HCT116 (cell line): ENCODE data around the gene TENM4. TPM values are rescaled to one million over a fixed set of nuclear protein-coding genes. Genes with fewer than 3 reads are reported as not detected.

Experiments used
- ATAC-seq: fragments of 200-7000 bp; cut with Tn5 transposase; 2 replicates; pipeline ENCODE4 v1.9.1; 2020; ENCODE audit warnings: mild to moderate bottlenecking, moderate library complexity
- BruUV-seq: library from RNA; stranded (reverse); fragments of 400-500 nt; replicated peaks from 2 replicates; lab custom pipeline; 2021; lab: Mats Ljungman, UMichigan
- CTCF ChIA-PET: fragments of 300-600 bp; sonication (Branson Sonifier 250); formaldehyde crosslinking; loops from one replicate; lab custom pipeline; 2021; ENCODE audit warnings: antibody characterized with exemption; lab: Charles Lee
- POLR2A ChIA-PET: fragments of 300-600, 350-600 bp; sonication (Branson Sonifier 250); formaldehyde crosslinking; loops from one replicate; lab custom pipeline; 2021; ENCODE audit warnings: antibody characterized with exemption; lab: Charles Lee
- RAD21 ChIA-PET, 2 experiments: fragments of 300-600 bp; sonication (Branson Sonifier 250); formaldehyde crosslinking; loops; one replicate each; lab custom pipeline; 2023; ENCODE audit warnings: low total read pairs in 2 of 2; ENCODE audit not compliant: uncharacterized antibody in 2 of 2, unreplicated experiment in 2 of 2, low non-redundant PET in 1 of 2; lab: Charles Lee
- DNase-seq: peaks from one replicate; pipeline ENCODE4 v3.0.0-alpha.2; 2010; ENCODE audit warnings: low read depth, low spot score
- H2AFZ ChIP-seq: fragments of 200-600 bp; shearing (Covaris generic), sonication (generic); 2 replicates; pipeline ENCODE4 v1.6.1; 2017; ENCODE audit warnings: low read depth, mixed run types, mixed read lengths, antibody characterized with exemption, low read length; ENCODE audit not compliant: poor library complexity, severe bottlenecking
- H3K27ac ChIP-seq: 2 replicates; pipeline ENCODE4 v1.5.1; 2012; ENCODE audit warnings: low read depth, low read length
- H3K27me3 ChIP-seq: fragments of 200-600 bp; sonication (generic); 2 replicates; pipeline ENCODE4 v1.6.1; 2016; ENCODE audit warnings: mixed run types, low read length, mixed read lengths; ENCODE audit not compliant: insufficient read depth
- H3K36me3 ChIP-seq, 2 experiments: fragments of 200-500 bp in 1 of 2; fragments of 200-600 bp in 1 of 2; sonication (Bioruptor generic) in 1 of 2; sonication (generic) in 1 of 2; 2 replicates each; pipeline versions ENCODE4 v1.5.1 to v1.6.1; 2014 to 2016; ENCODE audit warnings: low read length in 2 of 2, inconsistent platforms in 1 of 2, mixed read lengths in 1 of 2, mixed run types in 1 of 2; ENCODE audit not compliant: insufficient read depth in 2 of 2, control insufficient read depth in 1 of 2
- H3K4me1 ChIP-seq, 2 experiments: fragments of 200-600 bp in 1 of 2; sonication (generic) in 1 of 2; 2 replicates each; pipeline versions ENCODE4 v1.5.1 to v1.6.1; 2012 to 2017; ENCODE audit warnings: low read length in 2 of 2, inconsistent platforms in 1 of 2, mild to moderate bottlenecking in 1 of 2, mixed read lengths in 1 of 2, mixed run types in 1 of 2, moderate library complexity in 1 of 2; ENCODE audit not compliant: insufficient read depth in 2 of 2, control insufficient read depth in 1 of 2
- H3K4me2 ChIP-seq: fragments of 200-600 bp; sonication (generic); 2 replicates; pipeline ENCODE4 v1.6.1; 2017; ENCODE audit warnings: mixed run types, low read length, mixed read lengths
- H3K4me3 ChIP-seq, 2 experiments: fragments of 200-600 bp in 1 of 2; sonication (generic) in 1 of 2; replicated peaks in 1 of 2; 2 replicates each; pipeline ENCODE4 v1.5.1; 2011 to 2016; ENCODE audit warnings: low read length in 2 of 2, control low read depth in 1 of 2, low read depth in 1 of 2, mild to moderate bottlenecking in 1 of 2, mixed read lengths in 1 of 2, mixed run types in 1 of 2
- H3K79me2 ChIP-seq: fragments of 200-600 bp; sonication (generic); 2 replicates; pipeline ENCODE4 v1.6.1; 2017; ENCODE audit warnings: mild to moderate bottlenecking, mixed run types, low read length, moderate library complexity, mixed read lengths; ENCODE audit not compliant: insufficient read depth
- H3K9ac ChIP-seq: fragments of 200-600 bp; sonication (generic); 2 replicates; pipeline ENCODE4 v1.6.1; 2016; ENCODE audit warnings: low read length, mixed read lengths
- H3K9me2 ChIP-seq: fragments of 200-600 bp; sonication (generic), shearing (Covaris generic); 2 replicates; pipeline ENCODE4 v1.6.1; 2017; ENCODE audit warnings: mixed run types, mild to moderate bottlenecking, moderate library complexity; ENCODE audit not compliant: insufficient read depth
- H3K9me3 ChIP-seq, 2 experiments: fragments of 200-500 bp in 1 of 2; fragments of 200-600 bp in 1 of 2; sonication (Bioruptor generic) in 1 of 2; sonication (generic) in 1 of 2; 2 replicates each; pipeline ENCODE4 v1.6.1; 2014 to 2017; ENCODE audit warnings: low read length in 2 of 2, mixed read lengths in 2 of 2, inconsistent platforms in 1 of 2, low read depth in 1 of 2, mild to moderate bottlenecking in 1 of 2, mixed run types in 1 of 2, moderate library complexity in 1 of 2; ENCODE audit not compliant: control insufficient read depth in 1 of 2, insufficient read depth in 1 of 2
- H4K20me1 ChIP-seq: fragments of 200-600 bp; sonication (generic), shearing (Covaris generic); 2 replicates; pipeline ENCODE4 v1.6.1; 2017; ENCODE audit warnings: mixed run types, mild to moderate bottlenecking, moderate library complexity; ENCODE audit not compliant: insufficient read depth
- CBX3 ChIP-seq: IDR thresholded peaks from 2 replicates; pipeline ENCODE4 v1.6.1; 2012; ENCODE audit warnings: low read depth
- ELF1 ChIP-seq: IDR thresholded peaks from 2 replicates; pipeline ENCODE4 v1.6.1; 2012; ENCODE audit warnings: low read depth, borderline replicate concordance
- EZH2 ChIP-seq: fragments of 200-600 bp; sonication (generic); IDR thresholded peaks from 2 replicates; pipeline ENCODE4 v1.6.1; 2017; ENCODE audit warnings: antibody characterized with exemption, mixed run types
- EZH2phosphoT487 ChIP-seq: fragments of 200-600 bp; IDR thresholded peaks from 2 replicates; pipeline ENCODE4 v1.6.1; 2018; ENCODE audit warnings: antibody characterized with exemption, borderline replicate concordance
- FOSL1 ChIP-seq: IDR thresholded peaks from 2 replicates; pipeline ENCODE4 v1.6.1; 2012; ENCODE audit warnings: low read depth
- POLR2A ChIP-seq: IDR thresholded peaks from 2 replicates; pipeline ENCODE4 v1.7.0; 2011; ENCODE audit warnings: borderline replicate concordance; ENCODE audit not compliant: insufficient read depth, insufficient read length; ENCODE audit errors: extremely low read depth
- POLR2AphosphoS5 ChIP-seq: IDR thresholded peaks from 2 replicates; pipeline ENCODE4 v1.6.1; 2011; ENCODE audit warnings: mild to moderate bottlenecking, low read depth, low read length, moderate library complexity
- RAD21 ChIP-seq: IDR thresholded peaks from 2 replicates; pipeline ENCODE4 v1.6.1; 2012; ENCODE audit warnings: low read depth, mild to moderate bottlenecking
- SIN3A ChIP-seq: IDR thresholded peaks from 2 replicates; pipeline ENCODE4 v1.6.1; 2012; ENCODE audit warnings: low read depth
- SRF ChIP-seq: IDR thresholded peaks from 2 replicates; pipeline ENCODE4 v1.6.1; 2012; ENCODE audit warnings: low read depth
- YY1 ChIP-seq: IDR thresholded peaks from 2 replicates; pipeline ENCODE4 v1.6.1; 2011; ENCODE audit warnings: low read length, low read depth, moderate library complexity, mild to moderate bottlenecking; ENCODE audit not compliant: insufficient replicate concordance; ENCODE audit errors: extremely low read depth
- ZFX ChIP-seq: fragments of 450-650 bp; IDR thresholded peaks from 2 replicates; pipeline ENCODE4 v1.6.1; 2017
- intact Hi-C: fragments of 100-400 bp; cut with micrococcal nuclease; formaldehyde crosslinking; loops from 2 replicates; pipeline ENCODE4 v1.10.0; 2022
- total RNA-seq: library from RNA; stranded (reverse); gene quantifications from one replicate; pipeline ENCODE4 v1.2.1, GENCODE V29; 2021; ENCODE audit not compliant: unreplicated experiment
- TF ChIP-seq, protein P1 (sequence below): IDR thresholded peaks from 2 replicates; pipeline ENCODE4 v1.6.1; 2012
- TF ChIP-seq, protein P2 (sequence below): IDR thresholded peaks from 2 replicates; pipeline ENCODE4 v1.6.1; 2012

Gene TENM4
- total RNA-seq, 1 experiment from 2014 or later, result 0.05 TPM

DNA sequence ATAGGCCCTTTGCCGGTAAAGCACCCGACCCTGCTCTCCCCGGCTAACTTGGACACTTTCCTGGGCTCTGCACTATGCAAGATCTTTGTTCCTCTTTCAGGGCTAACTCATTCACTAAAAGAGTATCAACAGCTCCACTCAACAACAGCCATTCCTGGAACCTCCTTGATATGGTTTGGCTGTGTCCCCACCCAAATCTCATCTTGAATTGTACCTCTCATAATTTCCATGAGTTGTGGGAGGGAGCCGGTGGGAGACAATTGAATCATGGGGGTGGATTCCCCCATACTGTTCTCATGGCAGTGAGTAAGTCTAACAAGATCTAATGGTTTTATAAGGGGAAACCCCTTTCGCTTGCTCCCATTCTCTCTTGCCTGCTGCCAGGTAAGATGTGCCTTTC, 330.0 kb downstream of the TENM4 start (continued):
- TF ChIP-seq, protein P1, sequence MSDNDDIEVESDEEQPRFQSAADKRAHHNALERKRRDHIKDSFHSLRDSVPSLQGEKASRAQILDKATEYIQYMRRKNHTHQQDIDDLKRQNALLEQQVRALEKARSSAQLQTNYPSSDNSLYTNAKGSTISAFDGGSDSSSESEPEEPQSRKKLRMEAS, result no peak
- no peak for TF ChIP-seq CBX3
- no peak for TF ChIP-seq ELF1
- TF ChIP-seq POLR2A, result no peak
- no peak for TF ChIP-seq POLR2AphosphoS5
- TF ChIP-seq EZH2, result no peak
- TF ChIP-seq YY1, result no peak
- no peak for TF ChIP-seq SIN3A
- TF ChIP-seq FOSL1, result no peak

DNA sequence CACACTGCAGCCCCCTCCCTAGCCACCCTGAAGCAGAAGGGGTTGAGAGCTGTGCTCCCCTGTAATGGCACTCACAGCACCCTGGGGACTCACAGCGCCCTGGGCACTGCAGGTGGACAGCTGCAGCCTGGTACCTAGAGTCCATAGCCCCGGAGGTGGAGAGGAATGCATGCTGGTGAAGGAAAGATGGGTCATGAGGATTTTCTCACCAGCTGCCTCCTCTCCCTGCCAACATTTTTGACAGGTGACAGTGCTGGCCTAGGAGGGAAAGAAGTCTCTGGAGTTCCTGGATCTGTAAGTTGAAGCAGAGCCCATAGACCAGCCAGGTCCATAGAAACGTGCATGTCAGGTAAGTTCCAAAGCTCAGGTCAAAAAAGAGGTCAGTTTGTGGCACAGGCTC, 330.5 kb downstream of the TENM4 start:
- CTCF ChIA-PET, result no interaction called here
- Histone ChIP-seq H3K4me3 (no peak overlapping the region), H3K27ac (no peak overlapping the region), H3K9me3 (no peaks in the 10 kb centered on the region), H3K27me3 (peaks cover 21% of the 10 kb centered on the region), H3K9ac (no peak overlapping the region), H3K36me3 (no peaks in the 10 kb centered on the region), H3K79me2 (no peaks in the 10 kb centered on the region), H2AFZ (no peak overlapping the region), H4K20me1 (no peaks in the 10 kb centered on the region), H3K9me2 (no peaks in the 10 kb centered on the region), H3K4me1 (no peaks in the 10 kb centered on the region), H3K4me2 (no peak overlapping the region)
- ATAC-seq, result no peak
- RAD21 ChIA-PET, result no interaction called here
- intact Hi-C loops, result no loop called here
- no peak for DNase-seq
- no TSS peak for BruUV-seq
- POLR2A ChIA-PET, result no interaction called here
- TF ChIP-seq RAD21, result no peak
- TF ChIP-seq ELF1, result no peak
- TF ChIP-seq, all 23 proteins: peak for 0

DNA sequence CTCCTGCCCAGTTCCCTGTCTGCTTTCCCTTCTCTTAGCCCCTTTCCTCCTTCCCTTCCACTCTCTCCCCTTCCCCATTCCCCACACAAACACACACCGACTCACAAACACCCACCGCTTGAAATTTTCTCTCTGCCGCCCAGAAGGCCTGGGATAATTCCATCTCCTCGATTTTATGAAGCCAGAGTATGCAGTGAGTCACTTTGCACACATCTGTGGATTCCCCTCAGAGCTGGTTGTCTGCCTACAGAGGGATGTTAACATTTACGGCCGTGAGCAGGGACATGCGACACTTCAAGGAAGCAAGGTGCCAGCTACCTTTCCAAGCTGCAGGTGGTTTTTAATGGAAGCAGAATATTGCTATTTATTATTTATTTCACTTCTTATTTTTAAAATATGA, 332.0 kb downstream of the TENM4 start:
- Histone ChIP-seq H2AFZ (no peak overlapping the region), H3K9me3 (no peaks in the 10 kb centered on the region), H3K9ac (no peak overlapping the region), H4K20me1 (no peaks in the 10 kb centered on the region), H3K27me3 (peaks cover 21% of the 10 kb centered on the region), H3K4me3 (no peak overlapping the region), H3K36me3 (no peaks in the 10 kb centered on the region), H3K79me2 (no peaks in the 10 kb centered on the region), H3K27ac (no peak overlapping the region), H3K4me2 (no peak overlapping the region), H3K4me1 (no peaks in the 10 kb centered on the region), H3K9me2 (no peaks in the 10 kb centered on the region)
- no peak for ATAC-seq
- intact Hi-C loops, result no loop called here
- BruUV-seq, result no TSS peak
- no peak for DNase-seq
- ChIA-PET POLR2A (no interaction called here), RAD21 (no interaction called here), CTCF (interaction anchor here (1.9 kb wide), 1 partner anchor 9 kb away, joined by 10 read pairs; no protein-coding TSS in a partner anchor)
- no peak for TF ChIP-seq EZH2
- no peak for TF ChIP-seq YY1
- TF ChIP-seq, protein P2, sequence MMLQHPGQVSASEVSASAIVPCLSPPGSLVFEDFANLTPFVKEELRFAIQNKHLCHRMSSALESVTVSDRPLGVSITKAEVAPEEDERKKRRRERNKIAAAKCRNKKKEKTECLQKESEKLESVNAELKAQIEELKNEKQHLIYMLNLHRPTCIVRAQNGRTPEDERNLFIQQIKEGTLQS, result no peak
- no peak for TF ChIP-seq ZFX
- no peak for TF ChIP-seq POLR2A
- TF ChIP-seq POLR2AphosphoS5, result no peak
- TF ChIP-seq SRF, result no peak
- no peak for TF ChIP-seq RAD21
- TF ChIP-seq SIN3A, result no peak
- TF ChIP-seq, protein P1, result no peak
- TF ChIP-seq EZH2phosphoT487, result no peak
